Gastroesophageal sphincter (tissue), 3 donors: ENCODE data around the gene PTRHD1.

Experiments used
- POLR2AphosphoS5 ChIP-seq: sonication (generic); formaldehyde crosslinking; IDR thresholded peaks from one replicate; pipeline ENCODE4 v1.6.1; 2017; ENCODE audit warnings: antibody characterized with exemption
- TF ChIP-seq, protein P1 (sequence below), 4 experiments: fragments of 200-600 bp in 2 of 4; fragments of 450-650 bp in 2 of 4; sonication (generic) in 1 of 4; IDR thresholded peaks; one replicate each; pipeline ENCODE4 v1.5.1; 2017 to 2019; ENCODE audit warnings: antibody characterized with exemption in 4 of 4, mild to moderate bottlenecking in 2 of 4, moderate library complexity in 2 of 4

DNA sequence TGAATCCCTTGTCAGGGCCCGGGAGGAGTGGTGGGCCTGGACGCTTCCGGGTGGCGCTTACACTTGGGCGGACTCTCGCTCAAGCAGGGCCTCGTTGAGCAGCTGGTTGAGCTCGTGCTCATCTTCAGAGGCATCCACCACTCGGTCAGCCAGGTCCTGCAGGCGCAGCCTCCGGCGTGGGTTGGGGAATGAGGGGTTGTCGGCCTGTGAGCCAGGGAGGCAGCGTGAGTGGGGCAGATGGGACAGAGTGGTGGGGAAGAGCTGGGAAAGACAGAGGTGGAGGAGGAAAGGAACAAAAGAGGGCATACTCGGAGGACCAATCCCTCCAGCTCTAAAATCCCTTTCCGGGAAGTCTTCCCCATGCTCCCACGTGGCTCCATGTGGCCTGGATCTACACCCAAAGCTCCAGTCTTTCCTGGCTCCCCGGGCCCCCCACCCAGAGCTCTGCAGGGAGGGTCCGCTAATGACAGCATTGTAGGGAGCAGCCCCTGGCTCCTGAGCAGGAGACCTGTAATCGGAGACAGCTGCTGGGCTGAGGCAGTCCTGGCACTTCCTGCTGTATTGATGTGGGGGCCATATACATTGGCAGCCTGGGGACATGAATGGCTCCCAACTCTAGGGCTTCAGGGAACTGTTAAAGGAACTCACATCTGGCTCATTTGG, 41.7 kb upstream of the PTRHD1 start:
- TF ChIP-seq, protein P1, sequence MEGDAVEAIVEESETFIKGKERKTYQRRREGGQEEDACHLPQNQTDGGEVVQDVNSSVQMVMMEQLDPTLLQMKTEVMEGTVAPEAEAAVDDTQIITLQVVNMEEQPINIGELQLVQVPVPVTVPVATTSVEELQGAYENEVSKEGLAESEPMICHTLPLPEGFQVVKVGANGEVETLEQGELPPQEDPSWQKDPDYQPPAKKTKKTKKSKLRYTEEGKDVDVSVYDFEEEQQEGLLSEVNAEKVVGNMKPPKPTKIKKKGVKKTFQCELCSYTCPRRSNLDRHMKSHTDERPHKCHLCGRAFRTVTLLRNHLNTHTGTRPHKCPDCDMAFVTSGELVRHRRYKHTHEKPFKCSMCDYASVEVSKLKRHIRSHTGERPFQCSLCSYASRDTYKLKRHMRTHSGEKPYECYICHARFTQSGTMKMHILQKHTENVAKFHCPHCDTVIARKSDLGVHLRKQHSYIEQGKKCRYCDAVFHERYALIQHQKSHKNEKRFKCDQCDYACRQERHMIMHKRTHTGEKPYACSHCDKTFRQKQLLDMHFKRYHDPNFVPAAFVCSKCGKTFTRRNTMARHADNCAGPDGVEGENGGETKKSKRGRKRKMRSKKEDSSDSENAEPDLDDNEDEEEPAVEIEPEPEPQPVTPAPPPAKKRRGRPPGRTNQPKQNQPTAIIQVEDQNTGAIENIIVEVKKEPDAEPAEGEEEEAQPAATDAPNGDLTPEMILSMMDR (IDR thresholded peaks at IDR 0.05), result no peak
- no peak for TF ChIP-seq POLR2AphosphoS5
